ENCODE results near the gene TRPV2. TPM values are rescaled to one million over a fixed set of nuclear protein-coding genes. Genes with fewer than 3 reads are reported as not detected.

The TRPV2 gene
- total and polyA plus RNA-seq, 10 of the 15 experiments (the other 5 are each of a cell fraction or from before 2014, with no cell fraction given) = 8.9 to 94.4 (median 54.1) TPM

- TF ChIP-seq E4F1 (IDR thresholded peaks at IDR 0.05; ENCODE audit: borderline replicate concordance, partially characterized antibody) = no peak
- peak; percentile 86 for TF ChIP-seq POLR2AphosphoS5 (IDR thresholded peaks at IDR 0.05; ENCODE audit: low read length)
- no peak for TF ChIP-seq KAT2A (conservative IDR thresholded peaks at IDR 0.05; ENCODE audit: control insufficient read depth, low read depth, low read length)
- no peak for TF ChIP-seq PKNOX1 (IDR thresholded peaks at IDR 0.05)
- no peak for TF ChIP-seq KLF5 (IDR thresholded peaks at IDR 0.05; ENCODE audit: partially characterized antibody)
- TF ChIP-seq RAD21 (IDR thresholded peaks at IDR 0.05; ENCODE audit: insufficient read depth, low read depth, low read length) = peak; percentile 13; the same call in 1 of the 2 replicates
- no peak for TF ChIP-seq HDGF (IDR thresholded peaks at IDR 0.05)
- peak; percentile 85 for TF ChIP-seq EED (IDR thresholded peaks at IDR 0.05; ENCODE audit: low read depth)
- no peak for TF ChIP-seq FOXK2 (IDR thresholded peaks at IDR 0.05)
- TF ChIP-seq SP1 (IDR thresholded peaks at IDR 0.05; ENCODE audit: low read depth, low read length) = no peak
- TF ChIP-seq MXI1 (IDR thresholded peaks at IDR 0.05; ENCODE audit: low read depth, low read length) = peak; percentile 83
- TF ChIP-seq TCF12 (IDR thresholded peaks at IDR 0.05; ENCODE audit: low read depth, low read length) = peak; percentile 98
- 0 out of 2 replicates have a peak, but pooled peaks have one; percentile 11 for TF ChIP-seq ATF7 (IDR thresholded peaks at IDR 0.05; ENCODE audit: low read depth)
- no peak for TF ChIP-seq LARP7 (IDR thresholded peaks at IDR 0.05)
- no peak for TF ChIP-seq ZBTB4 (CRISPR knock-in tag; IDR thresholded peaks at IDR 0.05)
- TF ChIP-seq ZNF217 (IDR thresholded peaks at IDR 0.05) = no peak
- TF ChIP-seq KDM1A (IDR thresholded peaks at IDR 0.05; ENCODE audit: borderline replicate concordance) = no peak
- TF ChIP-seq NR2F1 (conservative IDR thresholded peaks at IDR 0.05) = no peak
- peak in 1 of 2 experiments; percentile 54; a peak in 1 of 4 replicates for TF ChIP-seq ETV6 (conservative IDR thresholded peaks at IDR 0.05 in 1 of 2, IDR thresholded peaks at IDR 0.05 in 1 of 2; ENCODE audit: borderline replicate concordance in 1 of 2, low read depth in 1 of 2)
- no peak for TF ChIP-seq NRF1 (conservative IDR thresholded peaks at IDR 0.05; ENCODE audit: low read depth, low read length)
- TF ChIP-seq SPI1 (IDR thresholded peaks at IDR 0.05; ENCODE audit: borderline replicate concordance, insufficient read depth, low read depth, low read length) = no peak
- TF ChIP-seq PML (IDR thresholded peaks at IDR 0.05; ENCODE audit: low read length) = peak; percentile 75
- 0 out of 2 replicates have a peak, but pooled peaks have one; percentile 69 for TF ChIP-seq RELB (IDR thresholded peaks at IDR 0.05; ENCODE audit: low read depth)
- no peak for TF ChIP-seq CHD1 (IDR thresholded peaks at IDR 0.05; ENCODE audit: low read depth, low read length)
Observed at GRCh38 chr17:16407911-16408588, 7.3 kb upstream of the TRPV2 start (continued).

Data from GM12878 (cell line).